Measurements from ENCODE around the gene TRPM5. TPM values are rescaled to one million over a fixed set of nuclear protein-coding genes. Genes with fewer than 3 reads are reported as not detected.

Gene TRPM5
- total RNA-seq, 1 donor from 2014 or later, result not detected

DNA sequence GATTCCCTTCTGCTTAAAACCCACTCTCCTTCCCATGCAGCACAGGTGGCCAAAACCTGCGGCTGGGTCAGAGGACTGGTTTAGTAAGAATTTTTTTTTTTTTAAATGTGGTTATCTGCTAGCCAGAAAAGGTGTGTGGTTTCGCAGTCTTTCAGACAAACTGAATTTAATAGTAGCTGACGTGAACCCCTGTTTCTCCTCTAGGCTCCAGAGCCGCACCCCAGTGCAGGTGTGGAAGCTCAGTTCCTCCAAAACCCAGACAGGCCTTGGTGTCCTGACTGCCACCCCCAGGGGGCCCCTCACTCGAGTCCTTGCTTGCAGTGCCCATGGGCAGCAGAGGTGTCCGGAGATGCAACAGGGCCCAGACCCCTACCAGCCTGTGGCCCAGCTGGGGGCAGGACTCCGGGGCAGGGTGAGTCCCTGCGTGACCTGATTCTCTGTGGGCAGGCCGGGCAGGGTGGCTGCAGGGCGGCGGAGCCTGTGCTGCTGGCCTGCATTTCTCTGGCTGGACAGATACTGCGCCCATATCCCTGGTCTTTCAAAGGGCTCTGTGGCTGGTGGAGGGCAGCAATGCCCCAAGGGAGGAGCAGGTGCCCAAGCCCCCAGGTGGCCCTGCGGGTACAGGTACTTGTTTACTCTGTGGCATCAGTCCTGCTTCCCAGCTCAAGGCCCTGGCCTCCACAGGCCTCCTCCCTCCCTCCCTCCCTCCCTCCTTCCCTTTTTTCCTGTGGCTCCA lies 15.7 kb upstream of the TRPM5 start:
- ATAC-seq (ENCODE audit: poor library complexity) (no peak), DNase-seq (peak; percentile 42)
- intact Hi-C loops (cut with DNase I), result no loop called here

DNA sequence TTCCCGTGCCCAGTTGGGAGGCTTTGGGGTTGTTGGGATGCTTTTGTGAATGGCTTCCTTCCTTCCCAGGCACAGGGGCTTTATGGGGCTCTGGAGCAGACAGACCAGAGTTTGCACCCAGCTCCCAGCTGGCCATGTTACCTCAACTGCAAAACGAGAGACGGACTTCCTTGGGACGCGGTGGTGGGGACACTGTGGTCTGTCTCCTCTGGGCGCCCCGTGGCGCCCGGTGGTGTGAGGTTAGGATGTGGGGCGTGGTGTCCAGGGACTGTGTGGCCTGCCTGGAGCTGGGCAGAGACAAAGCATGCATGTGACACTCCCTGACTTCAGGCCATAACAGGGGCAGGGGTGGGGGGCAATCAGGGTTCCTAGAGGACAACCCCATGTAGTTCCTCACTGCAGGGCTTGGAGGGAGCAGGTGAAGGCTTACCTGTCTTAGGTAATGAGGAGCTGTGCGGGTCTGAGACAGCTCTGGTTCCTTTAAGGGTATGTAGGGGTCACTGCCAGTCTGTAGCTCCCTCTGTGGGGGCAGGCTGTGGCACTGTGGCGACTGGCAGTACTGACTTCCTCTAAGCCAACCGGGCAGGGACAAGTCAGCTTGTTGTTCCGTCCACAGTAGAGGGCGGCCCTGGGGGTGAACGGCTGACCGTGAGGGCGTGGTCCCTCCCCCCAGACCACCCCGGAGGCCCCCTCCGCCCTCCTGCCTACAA lies 14.9 kb upstream of the TRPM5 start:
- DNase-seq (peak; percentile 52), ATAC-seq (ENCODE audit: poor library complexity) (no peak)
- intact Hi-C loops (cut with DNase I), result no loop called here

DNA sequence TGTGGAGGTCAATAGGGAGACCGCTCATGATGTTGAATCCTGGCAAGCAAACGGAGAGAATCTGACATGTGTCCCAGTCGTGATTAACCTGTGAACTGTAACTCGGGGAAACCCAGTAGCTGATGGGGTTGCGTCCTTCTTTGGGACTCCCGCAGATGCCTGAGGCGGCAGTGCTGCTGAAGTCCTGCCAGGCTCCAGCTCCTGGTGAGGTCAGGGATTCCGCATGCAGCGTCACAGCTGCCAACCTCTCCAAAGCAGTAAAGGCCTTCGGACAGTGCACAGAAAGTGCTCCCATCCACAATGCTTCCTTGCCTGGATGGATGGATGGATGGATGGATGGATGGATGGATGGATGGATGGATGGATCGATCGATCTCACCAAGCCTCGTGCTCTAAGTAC lies 14.0 kb upstream of the TRPM5 start:
- peak; percentile 46 for DNase-seq
- intact Hi-C loops (cut with DNase I), result no loop called here
- ATAC-seq (ENCODE audit: poor library complexity), result no peak

DNA sequence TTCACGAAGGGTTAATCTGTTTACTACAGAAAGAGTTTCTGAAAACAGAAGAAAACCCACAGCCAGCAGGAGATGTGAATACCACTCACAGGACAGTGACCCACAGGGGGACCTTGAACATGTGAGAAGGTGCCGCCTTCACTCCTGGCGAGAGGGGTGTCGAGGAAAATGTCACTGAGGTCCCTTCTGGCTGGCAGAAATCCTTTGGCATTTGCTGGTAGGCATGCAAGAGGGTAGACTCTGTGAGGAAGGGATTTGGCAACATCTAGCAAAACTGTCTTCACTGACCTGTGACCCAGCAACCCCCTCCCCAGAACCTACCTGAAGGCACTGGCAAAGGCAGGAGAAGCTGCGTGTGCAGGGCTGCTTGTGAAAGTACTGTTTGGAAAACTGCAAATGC lies 9.1 kb upstream of the TRPM5 start:
- ATAC-seq (ENCODE audit: poor library complexity), result no peak
- intact Hi-C loops (cut with DNase I), result no loop called here
- DNase-seq, result no peak

DNA sequence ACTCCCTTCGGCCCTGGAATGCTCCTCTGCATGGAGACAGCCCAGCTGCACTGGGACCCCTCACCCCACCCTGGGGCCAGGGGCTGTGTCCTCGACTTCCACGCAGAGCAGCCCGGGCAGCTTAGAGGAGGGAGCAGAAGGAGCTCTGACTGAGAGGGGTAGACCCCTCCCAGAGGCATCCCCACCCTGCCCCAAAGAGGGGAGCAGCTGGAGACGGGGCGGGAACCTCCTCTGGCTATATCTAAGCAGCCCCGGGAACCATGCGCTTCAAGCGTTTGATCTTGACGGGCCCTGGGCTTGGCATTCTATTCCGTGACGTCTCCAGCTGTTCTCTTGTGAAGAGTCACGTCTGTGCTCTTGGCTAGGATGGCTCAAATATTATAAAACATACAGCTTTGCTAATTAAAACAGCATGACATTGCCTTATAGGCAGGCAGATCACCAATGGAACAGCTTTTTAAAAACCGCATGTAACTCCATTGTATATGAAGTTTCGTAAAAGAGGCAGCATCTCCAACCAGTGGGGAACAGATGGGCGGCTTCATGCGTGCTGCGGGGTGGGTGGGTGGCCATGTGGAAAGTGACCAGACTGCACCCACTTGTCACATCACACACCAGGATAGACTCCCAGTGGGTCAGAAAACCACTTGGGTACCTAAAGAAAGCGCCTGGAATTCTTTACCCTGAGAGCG lies 8.2 kb upstream of the TRPM5 start:
- DNase-seq (peak; percentile 48), ATAC-seq (ENCODE audit: poor library complexity) (peak; percentile 51)
- intact Hi-C loops (cut with DNase I), result no loop called here

DNA sequence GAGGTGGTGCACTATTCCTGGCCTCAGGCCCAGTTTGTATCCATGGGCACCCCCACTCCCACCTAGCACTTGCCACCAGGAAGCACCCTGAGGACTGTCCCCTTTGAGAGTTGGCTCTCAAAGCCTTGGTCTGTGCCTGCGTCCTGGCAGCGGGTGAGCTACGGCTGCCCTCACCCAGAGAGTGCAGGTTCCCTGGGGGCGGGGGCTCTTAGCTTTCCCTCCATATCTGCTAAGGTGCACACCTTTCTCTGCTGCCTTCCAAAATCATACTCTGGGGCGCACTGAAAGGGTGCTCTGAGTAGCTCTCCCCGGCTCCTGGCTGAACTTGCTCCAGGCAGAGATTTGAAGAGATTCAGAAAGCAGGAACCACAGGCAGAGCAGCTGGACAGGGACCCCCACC lies 7.6 kb upstream of the TRPM5 start:
- DNase-seq (peak; percentile 29), ATAC-seq (ENCODE audit: poor library complexity) (peak; percentile 3)
- intact Hi-C loops (cut with DNase I), result no loop called here

DNA sequence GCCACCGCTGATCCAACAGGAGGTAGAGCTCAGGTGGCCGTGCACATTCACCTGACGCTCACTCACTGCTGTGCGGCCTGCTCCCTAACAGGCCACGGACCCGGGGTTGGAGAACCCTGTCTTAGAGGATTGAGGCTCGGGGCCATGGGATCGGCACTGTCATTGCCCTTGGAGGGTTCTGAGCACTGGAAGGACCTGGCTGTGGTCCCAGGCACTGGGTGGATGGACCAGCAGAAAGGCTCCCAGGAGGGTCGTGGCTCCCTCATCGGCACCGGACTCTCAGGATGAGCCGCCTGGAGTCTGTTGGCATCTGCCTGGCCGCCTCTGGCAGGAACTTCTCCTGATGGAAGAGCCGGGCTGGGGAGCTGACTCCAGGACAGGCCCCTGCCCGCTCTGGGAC lies 7.0 kb upstream of the TRPM5 start:
- no peak for ATAC-seq (ENCODE audit: poor library complexity)
- DNase-seq, result peak; percentile 27
- intact Hi-C loops (cut with DNase I), result no loop called here

DNA sequence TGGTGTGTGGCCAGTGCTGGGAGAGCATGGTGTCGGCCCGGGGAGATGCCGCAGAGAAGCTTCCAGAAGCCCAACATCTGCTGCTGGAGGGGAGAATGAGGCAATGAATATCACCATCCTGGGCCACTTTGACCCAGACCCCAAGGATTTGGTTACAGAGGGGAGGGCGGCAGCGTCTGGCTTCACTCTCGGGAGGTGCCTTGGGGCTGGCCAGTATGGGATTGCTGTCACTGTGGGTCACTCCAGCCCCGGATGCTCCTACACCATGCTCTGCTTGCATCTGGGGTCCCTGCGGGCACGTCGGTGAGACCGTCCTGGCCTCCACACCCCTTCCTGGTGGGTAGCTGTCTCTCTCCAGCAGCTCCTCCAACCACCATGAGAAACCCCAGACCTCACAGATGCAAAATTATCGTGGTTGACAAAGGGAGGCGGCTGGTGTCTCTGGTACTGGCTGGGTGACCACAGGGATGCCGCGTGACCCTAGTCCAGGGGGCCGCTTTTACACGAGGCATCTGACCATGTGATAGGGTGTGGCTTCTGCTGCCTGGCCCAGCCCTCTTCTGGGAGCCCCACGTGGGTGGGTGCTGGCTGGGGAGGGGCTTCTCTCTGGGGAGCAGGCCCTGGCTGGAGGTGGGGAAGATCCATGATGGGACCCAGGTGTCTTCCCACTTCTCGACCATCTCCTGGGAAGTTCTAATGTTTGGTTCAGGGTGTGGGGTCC lies 6.2 kb upstream of the TRPM5 start:
- intact Hi-C loops (cut with DNase I), result no loop called here
- peak; percentile 35 for DNase-seq
- no peak for ATAC-seq (ENCODE audit: poor library complexity)

DNA sequence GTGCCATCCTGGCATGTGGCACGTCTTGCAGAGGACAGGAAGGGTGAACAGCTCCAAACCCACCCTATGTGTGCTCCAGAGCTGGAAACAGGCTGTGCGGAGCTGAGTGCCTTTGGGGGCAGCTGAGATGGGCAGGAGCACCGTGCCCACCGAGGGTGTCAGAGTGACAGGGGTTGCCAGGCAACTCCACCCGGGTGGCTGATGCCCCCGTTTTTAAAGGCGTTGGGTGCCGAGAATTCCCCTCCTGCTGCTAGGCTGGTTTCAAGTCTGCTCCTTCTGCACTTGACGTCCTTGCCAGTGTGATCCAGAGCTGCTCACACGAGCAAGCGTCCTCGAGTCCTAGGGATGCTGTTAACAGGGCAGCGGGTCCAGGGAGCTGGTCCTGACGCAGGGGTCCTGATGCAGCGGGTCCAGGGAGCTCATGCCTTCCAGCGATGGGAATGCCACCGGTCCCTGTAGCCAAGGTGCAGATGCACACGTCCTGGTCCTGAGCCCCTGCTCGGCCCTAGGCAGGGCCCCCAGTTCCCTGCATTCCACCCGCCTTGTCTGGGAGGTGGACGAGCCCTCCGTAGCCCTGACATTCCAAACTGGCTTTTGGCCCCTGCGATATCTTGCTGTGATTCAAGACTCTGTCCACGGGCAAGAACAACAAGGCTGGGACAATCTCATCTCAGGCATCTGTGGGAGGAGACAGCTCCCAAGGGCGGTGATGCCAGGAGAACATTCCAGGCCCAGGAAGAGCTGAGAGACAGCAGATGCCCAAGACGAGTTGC lies 5.4 kb upstream of the TRPM5 start:
- intact Hi-C loops (cut with DNase I), result loop anchor here (5.0 kb wide), 2 partner anchors 73 to 528 kb away; no protein-coding TSS in a partner anchor
- peak; percentile 29 for DNase-seq
- ATAC-seq (ENCODE audit: poor library complexity), result no peak

DNA sequence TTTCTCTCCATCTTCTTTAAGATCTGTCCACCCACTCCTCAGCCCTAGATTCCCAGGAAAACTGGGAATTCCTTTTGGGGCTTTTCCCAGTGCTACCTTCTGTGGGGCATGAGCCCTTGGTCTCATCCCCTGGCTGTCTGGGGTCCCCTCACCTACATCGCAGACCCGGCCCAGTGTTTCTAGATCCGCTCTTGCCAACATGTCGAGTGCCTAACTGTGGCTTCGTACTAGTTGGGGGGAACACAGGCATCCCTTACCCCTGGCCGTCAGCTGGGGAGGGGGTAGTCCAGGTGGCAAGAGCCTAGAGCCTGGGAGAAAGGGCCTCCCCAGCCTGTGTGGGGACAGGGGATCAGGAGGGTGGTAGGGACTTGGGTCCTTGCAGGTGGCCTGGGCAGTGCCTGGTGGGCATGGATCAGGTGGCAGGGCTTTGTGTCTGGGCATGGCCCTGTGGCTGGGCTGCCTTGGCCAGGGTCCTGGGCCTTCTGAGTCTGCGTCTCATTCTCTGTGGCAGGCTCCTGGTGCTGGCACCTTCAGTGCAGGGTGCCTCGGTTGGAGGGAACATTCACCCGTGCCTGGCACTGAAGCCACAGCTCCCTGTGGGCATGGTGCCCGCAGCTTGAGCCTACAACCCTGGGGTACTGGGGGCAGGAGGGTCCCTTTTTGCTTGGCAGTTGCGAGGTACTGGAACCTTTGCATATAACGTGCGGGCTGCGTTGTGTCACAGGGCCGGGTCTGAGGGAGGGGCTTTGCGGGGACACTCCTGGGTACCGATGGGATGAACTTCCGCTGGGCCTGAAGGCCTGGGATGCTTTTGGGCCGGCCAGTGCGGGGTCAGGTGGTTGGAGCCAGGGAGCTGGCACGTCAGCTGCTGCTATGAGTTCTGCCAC lies 4.6 kb upstream of the TRPM5 start:
- peak; percentile 50 for DNase-seq
- intact Hi-C loops (cut with DNase I), result loop anchor here (5.0 kb wide), 2 partner anchors 73 to 528 kb away; no protein-coding TSS in a partner anchor
- peak; percentile 30 for ATAC-seq (ENCODE audit: poor library complexity)

DNA sequence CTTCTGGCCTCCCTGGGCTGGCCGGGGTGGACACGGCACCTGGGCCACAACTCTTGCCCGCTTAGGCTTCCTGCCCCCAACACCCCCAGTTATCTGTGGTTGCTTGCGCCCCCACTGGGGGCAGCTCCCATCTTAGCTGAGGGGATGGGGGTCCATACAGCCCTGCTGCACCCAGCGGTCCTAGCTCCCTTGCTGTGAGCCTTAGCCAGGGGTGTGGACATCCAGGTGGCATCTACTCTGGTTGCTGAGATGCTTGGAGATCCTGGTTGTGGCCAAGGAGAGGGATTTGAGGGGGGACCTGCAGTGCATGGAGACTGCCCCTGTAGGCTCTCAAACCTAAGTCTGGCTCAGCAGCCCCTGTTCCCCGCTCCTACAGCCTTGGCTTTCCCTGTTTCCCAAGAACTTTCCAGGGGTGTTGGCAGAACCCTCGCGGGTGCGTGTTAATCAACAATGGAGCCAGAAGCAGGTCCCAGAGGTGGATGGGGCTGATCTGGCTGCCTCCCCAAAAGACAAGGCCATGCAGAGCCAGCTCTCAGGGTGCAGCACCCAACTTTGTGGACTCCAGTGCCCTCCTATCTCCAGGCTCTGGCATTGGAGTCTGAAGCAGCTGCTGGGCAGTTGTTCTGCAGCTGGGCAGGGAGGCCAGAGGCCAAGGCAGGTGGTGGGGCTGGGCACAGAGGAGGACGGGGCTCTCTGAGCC lies 3.8 kb upstream of the TRPM5 start:
- DNase-seq, result peak; percentile 27
- no peak for ATAC-seq (ENCODE audit: poor library complexity)
- intact Hi-C loops (cut with DNase I), result loop anchor here (5.0 kb wide), 2 partner anchors 74 to 529 kb away; no protein-coding TSS in a partner anchor

DNA sequence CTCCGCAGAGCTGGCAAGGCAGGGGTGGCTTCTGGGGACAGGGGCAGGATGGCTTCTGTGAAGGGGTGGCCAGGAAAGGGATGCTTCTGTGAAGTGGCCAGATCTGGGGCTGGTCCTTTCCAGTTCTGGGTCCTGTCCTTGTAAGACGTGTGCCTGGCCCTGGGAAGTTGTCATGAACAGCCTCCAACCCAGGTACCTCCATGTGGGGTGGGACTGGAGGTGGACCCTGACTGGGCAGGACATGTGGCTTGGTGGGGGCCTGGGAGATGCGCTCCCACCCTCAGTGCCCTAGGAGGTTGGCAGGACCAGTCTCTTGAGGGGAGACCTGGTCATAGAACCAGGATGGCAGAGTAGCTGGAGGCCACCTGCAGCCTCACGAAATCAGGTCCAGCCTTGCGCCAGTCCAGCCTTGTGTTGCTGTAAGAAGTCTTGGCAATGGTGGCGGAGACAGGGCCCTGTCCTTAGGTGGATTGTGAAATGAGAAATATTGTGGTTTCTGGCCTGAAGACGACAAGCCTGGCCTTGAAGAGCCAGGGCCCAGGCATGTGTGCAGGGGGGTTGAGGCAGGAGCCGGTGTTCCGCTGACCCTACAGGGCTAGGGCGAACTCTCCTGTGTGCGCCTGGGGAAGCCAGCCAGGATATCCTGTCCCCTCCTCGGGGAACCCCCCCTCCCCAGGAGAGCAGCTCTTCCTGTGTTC lies 3.1 kb upstream of the TRPM5 start:
- intact Hi-C loops (cut with DNase I), result loop anchor here (5.0 kb wide), 2 partner anchors 75 to 530 kb away; no protein-coding TSS in a partner anchor
- DNase-seq, result peak; percentile 43
- ATAC-seq (ENCODE audit: poor library complexity), result no peak

DNA sequence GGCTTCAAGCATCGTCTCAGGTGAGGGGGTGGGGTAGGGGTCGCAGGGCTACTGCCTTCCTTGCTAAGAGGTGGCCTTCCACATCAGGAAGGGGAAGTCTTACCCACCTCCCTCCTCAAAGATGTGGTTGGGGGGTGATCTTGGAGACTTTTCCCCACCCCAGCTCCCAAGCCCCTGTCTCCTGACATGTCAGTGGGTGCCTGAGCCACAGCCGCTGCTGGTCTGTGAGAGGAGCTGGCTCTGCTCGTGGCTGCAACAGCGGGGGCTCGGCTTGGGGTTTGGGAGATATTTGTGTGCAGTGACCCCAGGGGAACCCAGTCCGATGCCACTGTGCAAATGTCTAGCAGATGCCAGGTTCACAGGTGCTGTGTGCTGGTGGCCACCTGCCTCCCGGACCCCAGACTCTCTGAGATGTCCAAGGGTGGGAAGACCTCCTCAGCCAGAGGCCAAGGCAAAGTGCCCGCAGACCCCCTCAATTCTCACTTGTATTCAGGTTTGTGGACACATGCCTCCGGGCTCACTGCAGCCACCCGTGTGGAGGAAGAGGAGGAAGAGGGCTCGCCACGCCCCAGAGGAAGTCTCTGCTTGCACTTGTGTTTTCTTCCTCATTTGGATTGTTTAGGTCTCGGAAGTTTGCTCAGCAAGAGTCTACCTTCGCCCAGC lies 2.4 kb upstream of the TRPM5 start:
- intact Hi-C loops (cut with DNase I), result loop anchor here (5.0 kb wide), 2 partner anchors 76 to 531 kb away; no protein-coding TSS in a partner anchor
- DNase-seq (peak; percentile 77), ATAC-seq (ENCODE audit: poor library complexity) (no peak)

DNA sequence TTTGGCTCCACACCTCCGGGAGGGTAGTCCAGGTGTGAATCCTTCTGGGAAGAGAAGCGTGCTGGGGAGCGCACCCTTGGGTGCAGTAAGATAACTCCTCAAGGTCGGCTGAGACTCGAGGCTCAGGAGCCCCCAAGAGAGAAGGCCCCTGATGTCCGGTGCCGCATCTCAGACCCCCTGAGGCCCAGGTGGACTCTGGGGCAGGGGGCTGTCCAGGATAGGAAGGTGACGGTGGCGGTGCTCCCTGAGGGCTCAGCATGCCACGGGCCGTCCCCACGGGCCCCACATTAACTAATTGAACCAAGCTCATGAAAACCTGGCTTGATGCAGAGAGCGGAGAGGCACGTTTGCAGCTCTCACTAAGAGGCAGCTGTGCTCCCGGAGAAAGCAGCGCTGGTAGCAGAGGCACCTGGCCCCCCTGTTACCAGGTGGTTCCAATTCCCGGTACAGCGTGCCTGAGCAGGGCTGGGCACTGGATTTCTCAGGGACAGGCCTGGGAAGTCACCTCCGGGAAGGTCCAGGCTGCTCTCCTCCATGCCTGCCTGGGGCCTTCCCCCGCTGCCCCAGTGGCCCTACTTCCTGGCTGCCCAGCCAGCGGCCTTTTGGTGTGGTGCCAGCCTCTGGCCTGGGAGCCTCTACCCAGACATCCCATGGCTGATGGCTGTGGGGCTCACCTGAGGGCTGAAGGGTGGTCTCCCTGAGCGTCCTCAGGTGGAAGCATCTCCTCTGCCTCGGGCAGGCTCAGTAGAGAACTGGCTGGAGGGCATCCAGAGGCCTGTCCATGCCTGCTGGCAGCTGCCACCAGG lies 1.6 kb upstream of the TRPM5 start:
- peak; percentile 56 for DNase-seq
- peak; percentile 14 for ATAC-seq (ENCODE audit: poor library complexity)
- intact Hi-C loops (cut with DNase I), result loop anchor here (5.0 kb wide), 2 partner anchors 76 to 531 kb away; no protein-coding TSS in a partner anchor
